Measurements from ENCODE around the gene PNPLA6.

Gene PNPLA6

DNA sequence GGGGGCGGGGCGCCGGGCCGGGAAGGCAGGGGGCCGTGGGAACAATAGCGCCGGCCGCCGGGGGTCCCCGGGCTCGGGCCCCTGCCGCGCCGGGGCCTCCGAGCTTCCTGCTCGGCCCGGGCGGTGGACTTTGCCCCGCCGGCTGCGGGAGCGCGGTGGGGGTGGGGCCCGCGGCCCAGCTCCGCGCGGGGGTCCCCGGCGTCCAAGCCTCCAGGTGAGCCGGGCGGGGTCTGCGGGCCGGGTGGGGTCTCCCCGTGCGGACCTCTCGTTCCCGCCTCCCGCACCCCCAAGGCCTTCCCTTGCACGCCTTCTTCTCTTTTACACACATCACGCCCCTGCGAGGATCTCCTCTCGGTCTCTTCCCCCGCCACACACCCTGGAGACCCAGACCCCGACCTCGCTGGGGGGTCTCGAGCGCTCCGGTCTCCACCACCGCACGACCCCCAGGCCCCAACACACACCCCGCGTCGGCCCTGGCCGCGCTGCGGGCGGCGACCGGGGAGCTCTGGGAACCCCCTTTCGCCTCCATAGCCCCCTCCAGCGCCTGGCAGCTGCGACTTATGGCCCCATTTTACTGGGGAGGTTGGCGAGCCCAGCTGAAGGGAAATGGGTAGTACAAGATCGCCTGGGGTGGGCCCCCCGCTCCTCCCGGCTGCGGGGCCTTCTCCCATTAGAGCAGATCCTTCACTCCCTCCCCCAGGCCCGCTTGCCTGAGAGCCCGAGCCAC, 60.9 kb downstream of the PNPLA6 start:
- DNase-seq (ENCODE audit: low read depth in 1 of 2, low spot score in 1 of 2) = no peak

DNA sequence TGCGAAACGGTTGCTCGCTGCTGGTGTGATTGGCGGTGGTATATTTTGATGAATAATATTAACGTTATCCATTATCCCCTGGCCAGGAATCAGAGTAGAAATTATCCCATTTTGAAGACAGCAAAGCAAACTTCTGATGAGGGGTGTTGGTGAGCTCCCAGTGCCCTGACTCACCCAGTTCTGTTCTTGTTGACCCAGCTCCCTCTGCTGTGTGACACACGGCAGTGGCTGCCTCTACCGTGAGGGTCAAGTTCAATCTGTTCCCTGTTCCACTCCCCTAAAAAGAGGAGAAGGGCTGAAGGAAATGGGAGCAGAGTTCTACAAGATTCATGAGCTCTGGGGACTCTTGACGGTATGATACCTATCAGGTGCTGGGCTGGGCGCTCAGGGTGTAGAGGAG, 62.2 kb downstream of the PNPLA6 start:
- no peak for DNase-seq (ENCODE audit: low read depth in 1 of 2, low spot score in 1 of 2)

GRCh38 chr19:7598180-7598579, 62.7 kb downstream of the PNPLA6 start:
- DNase-seq (ENCODE audit: low read depth in 1 of 2, low spot score in 1 of 2) = no peak

GRCh38 chr19:7600721-7601120, 65.2 kb downstream of the PNPLA6 start:
- no peak for DNase-seq (ENCODE audit: low read depth in 1 of 2, low spot score in 1 of 2)

GRCh38 chr19:7602240-7602934, 66.9 kb downstream of the PNPLA6 start:
- DNase-seq (ENCODE audit: low read depth in 1 of 2, low spot score in 1 of 2) = no peak

DNA sequence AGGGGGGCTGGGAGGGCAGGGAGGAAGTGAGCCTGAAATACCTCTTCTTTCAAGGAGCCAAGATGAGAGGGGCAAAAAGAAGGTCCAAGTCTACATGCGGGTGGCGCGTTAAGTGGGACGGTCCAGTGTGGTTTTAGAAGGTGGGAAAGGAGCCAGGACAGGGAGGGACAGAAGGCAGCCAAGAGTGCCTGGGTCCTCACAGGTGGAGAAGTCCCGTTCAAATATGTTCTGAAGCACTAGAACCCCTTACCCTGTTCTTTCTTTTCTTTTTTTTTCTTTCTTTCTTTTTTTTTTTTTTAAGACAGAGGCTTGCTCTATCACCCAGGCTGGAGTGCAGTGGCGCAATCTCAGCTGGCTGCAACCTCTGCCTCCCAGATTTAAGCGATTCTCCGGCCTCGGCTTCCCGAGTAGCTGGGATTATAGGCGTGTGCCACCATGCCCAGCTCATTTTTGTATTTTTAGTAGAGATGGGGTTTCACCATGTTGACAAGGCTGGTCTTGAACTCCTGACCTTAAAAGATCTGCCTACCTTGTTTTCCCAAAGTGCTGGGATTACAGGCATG, 67.5 kb downstream of the PNPLA6 start:
- no peak for DNase-seq (ENCODE audit: low read depth in 1 of 2, low spot score in 1 of 2)

DNA sequence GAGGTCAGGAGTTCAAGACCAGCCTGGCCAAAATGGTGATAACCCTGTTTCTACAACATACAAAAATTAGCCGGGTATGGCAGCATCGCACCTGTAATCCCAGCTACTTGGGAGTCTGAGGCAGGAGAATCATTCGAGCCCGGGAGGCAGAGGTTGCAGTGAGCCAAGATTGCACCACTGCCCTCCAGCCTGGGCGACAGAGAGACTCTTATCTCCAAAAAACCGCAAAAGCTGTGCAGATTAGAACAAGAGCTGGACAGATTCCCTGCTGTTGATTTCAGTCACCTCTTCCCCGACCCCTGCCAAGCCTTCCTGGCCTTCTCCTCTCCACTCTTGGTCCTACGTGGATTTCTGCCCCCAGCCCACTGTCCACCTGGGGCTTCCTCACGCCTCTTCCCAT, 68.4 kb downstream of the PNPLA6 start:
- DNase-seq (ENCODE audit: low read depth in 1 of 2, low spot score in 1 of 2) = no peak

DNA sequence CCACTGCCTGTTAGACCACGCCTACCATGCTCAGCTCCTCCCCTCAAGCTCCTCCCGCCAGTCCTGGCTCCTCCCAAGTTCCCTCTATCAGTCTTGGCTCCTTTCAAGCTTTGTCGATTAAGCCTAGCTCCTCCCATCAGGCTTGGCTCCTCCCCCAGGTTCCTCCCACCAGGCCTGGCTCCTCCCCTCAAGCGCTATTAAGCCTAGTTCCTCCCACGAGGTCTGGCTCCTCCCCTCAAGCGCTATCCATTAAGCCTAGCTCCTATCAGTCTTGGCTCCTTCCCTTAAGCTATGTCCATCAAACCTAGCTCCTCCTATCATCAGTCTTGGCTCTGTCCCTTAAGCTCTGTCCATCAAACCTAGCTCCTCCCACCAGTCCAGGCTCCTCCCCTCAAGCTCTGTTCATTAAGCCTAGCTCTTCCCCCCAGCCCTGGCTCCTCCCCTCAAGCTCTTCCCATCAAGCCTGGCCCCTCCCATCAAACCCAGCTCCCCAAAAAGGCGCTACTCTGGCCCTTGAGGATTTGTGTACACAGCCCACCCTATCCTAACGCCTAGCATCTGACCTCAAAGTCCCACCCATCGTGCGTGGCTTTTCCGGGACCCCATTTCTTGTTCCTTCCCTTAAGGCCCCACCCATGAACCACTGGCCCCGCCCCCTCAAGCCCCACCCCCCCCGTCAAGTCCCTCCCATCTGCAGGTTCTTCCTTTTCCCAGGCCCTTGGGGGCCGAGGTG, 70.1 kb downstream of the PNPLA6 start:
- no peak for DNase-seq (ENCODE audit: low read depth in 1 of 2, low spot score in 1 of 2)

DNA sequence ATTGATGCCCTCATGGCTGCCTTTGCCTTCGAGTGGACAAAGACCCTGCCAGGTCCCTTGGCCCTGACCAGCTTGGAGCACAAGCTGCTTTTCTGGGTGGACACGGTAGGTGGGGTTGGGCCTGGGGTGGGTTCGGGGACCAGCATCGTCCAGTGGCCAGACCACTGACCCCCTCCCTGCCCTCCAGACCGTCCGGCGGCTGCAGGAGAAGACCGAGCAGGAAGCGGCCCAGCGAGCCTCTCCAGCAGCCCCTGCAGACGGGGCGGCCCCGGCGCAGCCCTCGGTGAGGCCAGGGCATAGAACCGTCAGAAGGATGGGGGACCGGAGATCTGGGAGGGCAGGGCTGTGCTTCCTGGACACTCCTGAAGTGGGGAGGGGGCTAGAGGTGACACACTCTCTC, 70.8 kb downstream of the PNPLA6 start:
- no peak for DNase-seq (ENCODE audit: low read depth in 1 of 2, low spot score in 1 of 2)

- DNase-seq (ENCODE audit: low read depth in 1 of 2, low spot score in 1 of 2) = no peak
These were observed 71.8 kb downstream of the PNPLA6 start for GRCh38 chr19:7607212-7607873.

DNA sequence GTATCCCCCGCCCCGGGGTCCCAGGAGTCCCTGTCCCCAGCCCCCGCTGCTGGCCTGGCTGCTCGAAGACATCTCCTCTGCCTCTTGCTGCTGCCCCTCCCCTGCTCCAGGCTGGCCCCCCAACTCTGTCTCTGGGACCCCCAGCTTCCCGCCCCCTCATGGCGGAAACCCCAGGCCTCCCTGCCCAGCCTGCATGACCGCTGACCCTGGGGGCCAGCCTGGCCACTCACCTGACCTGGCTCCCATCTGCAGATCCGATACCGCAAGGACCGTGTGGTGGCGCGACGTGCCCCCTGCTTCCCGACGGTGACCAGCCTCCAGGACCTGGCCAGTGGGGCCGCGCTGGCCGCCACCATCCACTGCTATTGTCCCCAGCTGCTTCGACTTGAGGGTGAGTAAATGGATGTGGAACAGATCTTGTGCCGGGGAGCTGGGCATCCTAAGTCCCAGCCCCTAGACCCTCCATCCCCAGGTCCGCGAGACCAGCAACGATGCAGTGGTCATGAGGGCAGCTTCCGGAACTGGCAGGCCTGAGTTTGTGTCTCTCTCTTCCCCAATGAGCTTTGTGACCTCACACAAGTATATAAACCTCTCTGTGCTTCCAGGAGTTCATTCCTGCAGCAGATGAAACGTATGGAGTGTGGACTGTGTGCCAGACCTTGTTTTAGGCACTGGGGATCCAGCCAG, 72.5 kb downstream of the PNPLA6 start:
- no peak for DNase-seq (ENCODE audit: low read depth in 1 of 2, low spot score in 1 of 2)

DNA sequence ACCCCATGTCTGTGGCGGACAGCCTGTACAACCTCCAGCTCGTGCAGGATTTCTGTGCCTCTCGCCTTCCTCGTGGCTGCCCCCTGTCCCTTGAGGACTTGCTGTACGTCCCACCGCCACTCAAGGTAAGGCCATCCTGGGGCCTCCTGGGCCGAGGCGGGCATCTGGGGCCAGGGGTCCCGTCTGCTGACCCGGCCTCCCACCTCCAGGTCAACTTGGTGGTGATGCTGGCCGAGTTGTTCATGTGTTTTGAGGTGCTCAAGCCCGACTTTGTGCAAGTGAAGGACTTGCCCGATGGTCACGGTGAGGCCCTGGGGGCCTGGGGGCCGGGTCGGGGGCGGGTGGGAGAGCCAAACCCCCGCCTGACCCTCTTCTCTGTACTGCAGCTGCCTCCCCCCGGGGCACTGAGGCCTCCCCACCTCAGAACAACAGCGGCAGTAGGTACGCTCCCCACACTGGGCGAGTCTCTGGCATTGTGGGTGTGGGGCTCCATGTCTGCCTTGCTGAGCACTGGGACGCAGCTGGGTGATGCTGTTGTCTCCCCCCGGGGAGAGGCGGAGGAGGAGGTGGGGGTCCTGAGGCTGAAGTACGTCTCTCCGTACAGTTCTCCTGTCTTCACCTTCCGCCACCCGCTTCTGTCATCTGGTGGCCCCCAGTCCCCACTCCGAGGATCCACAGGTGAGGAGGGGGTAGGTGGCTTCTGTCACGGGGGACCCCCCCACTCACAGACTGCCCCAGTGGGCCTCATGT, 75.1 kb downstream of the PNPLA6 start:
- DNase-seq (ENCODE audit: low read depth in 1 of 2, low spot score in 1 of 2) = no peak
